Measurements from ENCODE around the gene TAF3.

Gene TAF3

GRCh38 chr10:8049045-8049864, 230.9 kb downstream of the TAF3 start:
- peak; percentile 69 for DNase-seq

GRCh38 chr10:8049865-8050555, 231.7 kb downstream of the TAF3 start:
- DNase-seq: peak; percentile 71

- no peak for DNase-seq
These were observed 232.3 kb downstream of the TAF3 start for GRCh38 chr10:8050556-8051108.

- DNase-seq: peak; percentile 78
These were observed 233.0 kb downstream of the TAF3 start for GRCh38 chr10:8051109-8051821.

GRCh38 chr10:8051851-8052257, 233.5 kb downstream of the TAF3 start:
- DNase-seq: peak; percentile 65

GRCh38 chr10:8052341-8052955, 234.1 kb downstream of the TAF3 start:
- DNase-seq: peak; percentile 71

- no peak for DNase-seq
These were observed 234.7 kb downstream of the TAF3 start for GRCh38 chr10:8052956-8053445.

- peak; percentile 99 for DNase-seq
These were observed 235.3 kb downstream of the TAF3 start for GRCh38 chr10:8053446-8054243.

GRCh38 chr10:8054244-8054493, 235.9 kb downstream of the TAF3 start:
- DNase-seq: no peak

- DNase-seq: peak; percentile 89
These were observed 236.4 kb downstream of the TAF3 start, which contains the start of gene GATA3 for GRCh38 chr10:8054494-8055407. GATA3 (plus strand) TSS chr10:8054688; CDS start chr10:8055656, 968 bp downstream.

GRCh38 chr10:8055420-8056349, 237.4 kb downstream of the TAF3 start:
- peak; percentile 82 for DNase-seq

- peak; percentile 63 for DNase-seq
These were observed 238.1 kb downstream of the TAF3 start for GRCh38 chr10:8056378-8056777.

- peak; percentile 80 for DNase-seq
These were observed 238.6 kb downstream of the TAF3 start for GRCh38 chr10:8056871-8057331.

- DNase-seq: no peak
These were observed 239.4 kb downstream of the TAF3 start for GRCh38 chr10:8057636-8058273.

GRCh38 chr10:8058274-8059111, 240.2 kb downstream of the TAF3 start:
- no peak for DNase-seq

GRCh38 chr10:8059191-8059936, 241.1 kb downstream of the TAF3 start:
- no peak for DNase-seq

- peak; percentile 79 for DNase-seq
These were observed 241.9 kb downstream of the TAF3 start for GRCh38 chr10:8060010-8060703.
